GM19240 (cell line): ENCODE measurements around the gene AXIN2.

ENCODE experiments used
- DNase-seq: peaks from one replicate; pipeline ENCODE4 v3.0.0; 2011; ENCODE audit warnings: low spot score; ENCODE audit not compliant: insufficient read length

Gene AXIN2, protein sequence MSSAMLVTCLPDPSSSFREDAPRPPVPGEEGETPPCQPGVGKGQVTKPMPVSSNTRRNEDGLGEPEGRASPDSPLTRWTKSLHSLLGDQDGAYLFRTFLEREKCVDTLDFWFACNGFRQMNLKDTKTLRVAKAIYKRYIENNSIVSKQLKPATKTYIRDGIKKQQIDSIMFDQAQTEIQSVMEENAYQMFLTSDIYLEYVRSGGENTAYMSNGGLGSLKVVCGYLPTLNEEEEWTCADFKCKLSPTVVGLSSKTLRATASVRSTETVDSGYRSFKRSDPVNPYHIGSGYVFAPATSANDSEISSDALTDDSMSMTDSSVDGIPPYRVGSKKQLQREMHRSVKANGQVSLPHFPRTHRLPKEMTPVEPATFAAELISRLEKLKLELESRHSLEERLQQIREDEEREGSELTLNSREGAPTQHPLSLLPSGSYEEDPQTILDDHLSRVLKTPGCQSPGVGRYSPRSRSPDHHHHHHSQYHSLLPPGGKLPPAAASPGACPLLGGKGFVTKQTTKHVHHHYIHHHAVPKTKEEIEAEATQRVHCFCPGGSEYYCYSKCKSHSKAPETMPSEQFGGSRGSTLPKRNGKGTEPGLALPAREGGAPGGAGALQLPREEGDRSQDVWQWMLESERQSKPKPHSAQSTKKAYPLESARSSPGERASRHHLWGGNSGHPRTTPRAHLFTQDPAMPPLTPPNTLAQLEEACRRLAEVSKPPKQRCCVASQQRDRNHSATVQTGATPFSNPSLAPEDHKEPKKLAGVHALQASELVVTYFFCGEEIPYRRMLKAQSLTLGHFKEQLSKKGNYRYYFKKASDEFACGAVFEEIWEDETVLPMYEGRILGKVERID

DNA sequence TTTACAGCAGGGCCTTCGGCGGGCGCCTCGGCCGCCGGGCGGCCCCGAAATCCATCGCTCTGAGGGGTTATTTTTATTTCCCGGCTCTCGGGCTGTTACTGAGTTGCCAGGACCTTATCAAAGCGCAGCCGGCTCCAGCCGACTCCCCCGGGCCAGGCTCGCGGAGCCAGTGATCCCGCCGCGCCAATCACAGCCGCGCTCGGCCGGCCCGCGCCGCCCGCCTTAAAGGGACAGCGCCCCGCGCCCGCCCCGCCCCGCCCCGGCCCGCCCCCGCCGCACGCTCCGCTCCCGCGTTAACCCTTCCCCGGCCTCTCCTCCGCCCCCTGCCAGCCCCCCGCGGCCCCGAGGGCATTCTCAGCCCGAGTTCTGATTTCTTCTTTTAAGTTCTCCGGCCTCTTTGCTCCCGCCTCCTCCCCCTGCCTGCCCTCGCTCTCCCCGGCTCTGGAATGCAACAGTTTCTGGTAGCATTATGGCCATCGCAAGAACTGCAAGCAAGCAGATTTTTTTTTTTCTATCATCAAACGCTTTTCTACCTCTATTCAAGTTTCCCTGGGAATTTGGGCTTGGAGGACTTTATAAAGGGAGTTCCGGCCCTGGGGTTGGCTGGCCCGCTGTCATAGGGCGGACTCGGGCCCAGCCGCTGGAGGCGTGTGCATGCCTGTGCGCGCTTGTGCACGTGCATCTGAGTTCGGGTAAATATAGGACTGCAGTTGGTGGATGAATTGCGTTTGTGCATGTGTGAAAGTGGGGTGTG, at the start of gene AXIN2:
Gene AXIN2 (minus strand): TSS at position 197 of the 754 bp plus-strand sequence. CDS start 3,028 bp downstream, outside the sequence.
- DNase-seq = peak; percentile 91

- DNase-seq = no peak
These were observed 48.3 kb upstream of the AXIN2 start for GRCh38 chr17:65609749-65610148.

GRCh38 chr17:65609286-65609685, 47.8 kb upstream of the AXIN2 start:
- DNase-seq = no peak

GRCh38 chr17:65604070-65604469, 42.6 kb upstream of the AXIN2 start:
- no peak for DNase-seq

DNA sequence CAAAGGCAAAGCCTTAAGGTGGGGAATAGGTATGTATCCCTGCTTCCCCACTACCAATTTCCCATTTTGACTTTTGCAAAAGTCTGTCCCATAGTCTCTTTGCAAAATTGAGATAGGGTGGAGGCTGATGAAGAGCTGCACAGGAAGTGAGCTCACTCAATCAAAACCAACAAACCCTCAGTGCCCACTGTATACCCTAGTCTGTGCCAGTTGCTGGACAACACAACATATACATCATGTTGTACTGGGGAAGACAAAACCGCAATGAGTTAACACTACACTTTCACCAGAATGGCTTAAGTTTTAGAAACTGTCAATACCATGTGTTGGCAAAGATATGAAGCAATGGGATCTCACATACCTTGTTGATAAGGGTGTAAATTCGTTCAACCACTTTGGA, 40.4 kb upstream of the AXIN2 start:
- no peak for DNase-seq

GRCh38 chr17:65601145-65601544, 39.7 kb upstream of the AXIN2 start:
- DNase-seq = no peak

DNA sequence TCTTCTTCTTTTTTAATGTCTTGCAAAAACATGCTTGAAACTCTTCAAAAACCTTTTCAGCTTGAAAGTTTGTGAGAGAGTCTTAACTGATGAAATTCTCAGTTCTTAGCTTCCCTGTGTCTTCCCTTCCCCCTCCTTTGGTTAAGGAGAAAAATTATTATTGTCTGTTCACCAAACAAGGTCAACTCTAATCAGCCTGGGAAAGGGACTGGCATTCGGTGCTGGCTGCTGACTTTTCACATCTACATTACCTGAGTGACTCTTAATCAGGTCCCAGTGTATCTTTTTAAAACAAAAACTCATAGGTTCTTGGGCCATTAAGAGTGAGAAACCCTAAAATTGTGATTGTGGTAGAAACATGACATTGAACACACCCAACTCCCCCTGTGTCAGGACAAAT, 39.1 kb upstream of the AXIN2 start:
- no peak for DNase-seq

DNA sequence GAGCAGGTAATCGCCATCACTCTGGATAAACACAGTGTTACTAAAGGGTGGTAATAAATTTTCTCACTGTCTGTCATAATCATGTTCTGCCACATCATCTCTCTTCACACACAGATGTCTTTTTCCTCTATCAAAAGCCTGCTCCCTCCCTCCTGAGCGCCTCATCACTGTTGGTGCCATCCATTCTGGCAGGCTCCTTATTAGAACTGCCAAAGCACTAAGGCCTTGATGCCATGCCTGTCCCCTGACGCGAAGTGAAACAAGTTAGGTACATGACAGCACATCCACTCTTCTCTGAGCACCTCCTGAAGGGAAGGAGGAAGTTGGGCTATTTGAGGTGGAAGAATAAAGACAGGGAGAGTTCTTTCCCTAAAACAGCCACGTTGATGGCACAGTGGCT, 38.2 kb upstream of the AXIN2 start:
- no peak for DNase-seq

DNA sequence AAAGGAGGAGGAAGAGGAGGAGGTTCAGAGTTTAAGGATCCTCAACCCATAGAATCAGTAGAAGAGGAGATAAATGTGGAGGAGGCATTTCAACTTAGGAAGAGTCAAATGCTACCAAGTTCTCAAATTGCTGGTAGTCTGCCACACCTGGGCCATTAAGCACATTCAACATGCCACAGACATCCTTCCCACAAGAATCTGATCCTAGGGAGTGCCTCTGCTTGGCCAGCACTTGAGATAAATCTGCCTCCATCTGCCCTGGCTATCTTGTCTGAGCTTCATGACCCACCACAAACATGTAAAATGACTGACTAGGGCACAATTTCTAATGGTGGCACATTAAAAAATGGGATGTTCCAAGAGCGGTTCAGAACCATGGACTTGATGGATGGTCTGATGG, 37.3 kb upstream of the AXIN2 start:
- DNase-seq = no peak

DNA sequence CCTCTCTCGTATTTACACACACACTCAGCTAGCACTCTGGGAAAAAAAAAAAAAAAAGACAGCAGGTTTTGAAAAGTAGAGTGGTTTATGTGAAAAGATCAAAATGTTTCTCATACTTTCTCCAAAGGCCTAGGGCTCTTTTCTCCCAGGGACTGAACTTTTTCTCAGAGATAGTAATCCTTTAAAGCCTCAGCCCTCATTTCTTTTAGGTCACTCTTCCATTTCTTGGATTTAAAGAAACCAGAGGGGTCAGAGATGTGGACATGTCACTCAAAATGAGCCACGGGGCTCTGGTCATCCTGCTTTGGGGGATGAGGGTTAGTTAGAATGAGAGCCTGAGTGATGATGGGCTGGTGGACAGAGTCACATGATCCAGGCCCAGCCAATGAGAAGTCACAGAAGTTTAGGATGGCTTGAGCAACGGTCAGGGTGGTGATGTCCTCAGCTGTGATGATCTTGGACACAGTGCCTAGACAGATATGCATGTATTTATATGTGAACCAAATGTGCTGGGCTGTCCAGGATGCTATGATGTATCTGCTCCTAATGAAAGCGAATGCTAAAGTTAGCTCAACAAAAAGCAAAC, 33.7 kb upstream of the AXIN2 start:
- DNase-seq = no peak

GRCh38 chr17:65593855-65594845, 32.7 kb upstream of the AXIN2 start:
- no peak for DNase-seq

DNA sequence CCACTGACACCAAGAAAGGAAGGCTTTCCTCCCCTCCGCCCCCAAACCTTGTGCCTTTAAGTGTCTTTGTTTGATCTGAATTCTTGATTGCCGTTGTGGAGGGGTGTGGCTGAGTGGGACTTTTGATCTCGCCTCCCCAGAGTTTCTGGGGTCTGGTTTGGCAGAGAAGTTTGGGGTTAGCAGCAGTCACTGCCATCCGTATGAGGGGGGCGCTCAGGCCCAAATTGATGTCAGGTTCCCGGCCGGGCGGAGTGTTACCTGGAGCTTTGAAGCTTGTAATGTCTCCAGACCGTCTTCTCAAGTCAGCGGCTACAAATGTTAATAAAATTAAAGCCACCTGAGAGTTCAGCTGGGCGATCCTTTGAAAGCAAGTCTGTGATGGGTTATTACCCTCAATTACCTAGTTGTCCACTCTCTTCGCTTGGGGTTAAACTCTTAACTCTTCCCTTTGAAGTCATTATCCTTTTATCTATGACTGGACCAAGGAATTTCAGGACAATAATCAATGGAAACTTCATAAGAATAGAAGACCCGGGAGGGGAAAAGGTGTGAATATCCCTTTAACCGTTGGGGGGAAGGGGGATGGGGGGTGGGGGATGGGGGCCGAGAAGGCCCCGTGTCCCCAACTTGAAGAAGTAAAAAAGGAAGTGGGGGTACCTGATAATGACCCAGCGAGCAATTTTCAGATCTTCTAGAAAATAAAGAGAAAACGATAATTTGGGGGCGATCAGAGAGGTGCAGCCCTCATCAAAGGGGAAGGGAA, 31.8 kb upstream of the AXIN2 start:
- no peak for DNase-seq

GRCh38 chr17:65592125-65592965, 30.9 kb upstream of the AXIN2 start:
- no peak for DNase-seq

GRCh38 chr17:65589321-65589720, 27.9 kb upstream of the AXIN2 start:
- DNase-seq = no peak

DNA sequence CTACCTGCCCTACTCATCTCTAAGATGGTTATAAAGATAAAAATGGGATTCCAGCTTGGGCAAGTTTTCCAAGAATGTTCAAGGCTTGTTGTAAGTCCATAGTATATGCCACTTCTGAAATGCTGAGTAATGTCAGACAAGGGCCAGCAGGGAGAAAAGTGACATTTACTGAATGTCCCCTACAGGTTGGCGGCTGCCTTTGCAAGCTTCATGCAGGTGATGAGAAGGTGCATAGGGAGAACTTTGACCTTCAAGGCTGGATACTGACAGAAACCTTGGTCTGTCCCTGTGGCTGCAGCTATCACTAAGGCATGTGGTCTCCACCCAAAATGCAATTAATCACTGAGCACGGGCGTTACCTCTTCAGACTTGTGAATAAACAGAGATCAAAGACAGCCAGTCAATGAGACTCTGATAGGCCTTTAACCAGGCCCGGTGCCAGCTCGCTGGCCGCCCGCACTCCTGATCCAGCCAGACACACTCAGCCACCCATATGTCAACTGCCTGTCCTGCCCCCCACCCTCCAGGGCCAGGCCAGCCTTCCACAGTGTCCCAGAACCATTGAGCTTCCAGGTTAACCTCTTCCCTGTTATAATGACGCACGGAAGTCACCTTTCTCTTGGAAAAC, 26.8 kb upstream of the AXIN2 start:
- no peak for DNase-seq

DNA sequence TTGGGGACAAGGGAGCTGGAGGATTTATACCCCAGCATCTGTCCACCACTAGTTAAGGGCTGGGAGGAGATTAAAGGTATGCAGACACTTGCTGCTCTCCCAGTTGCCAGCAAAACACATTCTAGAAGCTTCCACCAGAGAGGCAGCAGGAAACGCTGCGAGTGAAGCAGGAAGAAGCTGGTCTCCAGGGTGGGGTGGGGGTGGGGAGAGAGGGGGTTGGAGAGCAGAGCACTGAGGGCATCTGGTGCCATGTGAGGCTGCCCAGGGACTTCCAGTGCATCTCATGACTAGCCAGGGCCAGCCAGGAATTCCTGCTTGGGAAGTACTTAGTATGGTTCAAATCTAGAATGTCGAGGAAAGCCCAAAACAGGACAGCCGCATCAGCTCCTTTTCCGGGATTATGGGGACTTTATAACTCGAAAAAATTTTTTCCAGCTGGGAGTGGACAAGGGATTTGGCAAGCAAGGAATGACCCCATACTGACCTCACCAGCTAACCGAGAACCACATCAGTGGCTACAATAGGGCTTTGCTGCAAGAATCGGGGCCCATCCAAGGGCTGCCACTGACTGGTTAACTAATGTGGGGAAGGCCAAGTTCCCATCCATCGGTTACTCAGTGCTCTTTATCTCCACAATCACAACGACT, 26.2 kb upstream of the AXIN2 start:
- DNase-seq = no peak

GRCh38 chr17:65586899-65587298, 25.5 kb upstream of the AXIN2 start:
- DNase-seq = no peak
